Esophagus mucosa (tissue), 1 donor: Measurements from ENCODE around the gene MTM1. TPM values are rescaled to one million over a fixed set of nuclear protein-coding genes. Genes with fewer than 3 reads are reported as not detected.

Source experiments
- total RNA-seq: library from RNA; stranded (reverse); gene quantifications from one replicate; pipeline ENCODE4 v1.2.4, GENCODE V29; 2023
- donor health status: DM: yes; HTN: yes; CAD: no.

The MTM1 gene
- total RNA-seq, 1 donor from 2014 or later, result 13.2 TPM

Other genes with a start within 250 kb of the MTM1 start
- gene MAMLD1, start 205.3 kb upstream of the MTM1 start, total RNA-seq, result 0.76 TPM
- gene MTMR1, start 124.8 kb downstream of the MTM1 start, total RNA-seq, result 26.6 TPM